ENCODE measurements around the gene CHST1.

The CHST1 gene

DNA sequence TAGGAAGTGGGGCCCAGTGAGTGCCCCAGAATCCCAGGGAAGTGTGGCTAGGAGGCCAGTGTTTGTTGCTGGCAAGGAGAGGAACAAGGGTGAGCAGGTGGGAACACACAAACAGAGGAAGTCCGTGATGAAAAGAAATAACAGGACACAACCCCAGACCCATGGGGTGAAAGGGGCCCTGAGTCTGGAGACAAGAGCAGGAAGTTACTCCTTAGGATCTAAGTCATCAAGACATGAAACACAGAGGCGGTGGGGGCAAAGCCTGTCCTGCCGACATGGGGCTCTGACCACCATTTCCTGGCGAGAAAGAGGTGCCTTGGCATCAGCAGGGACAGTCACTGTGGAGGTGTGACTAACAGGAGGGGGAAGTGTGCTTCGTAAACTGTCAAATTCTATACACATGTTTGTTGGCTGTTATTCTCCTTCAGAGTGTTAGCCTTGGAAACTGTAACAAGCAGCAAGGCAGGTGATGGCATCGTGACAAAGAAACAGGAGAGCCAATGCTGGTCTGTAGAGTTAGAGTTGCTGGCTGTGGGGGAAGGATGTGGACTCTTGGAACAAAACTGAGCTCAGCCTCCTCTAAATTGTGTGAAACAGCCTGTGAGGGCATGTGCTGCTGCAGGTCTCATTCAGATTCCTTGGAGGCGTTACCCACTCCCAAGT, 21.7 kb downstream of the CHST1 start:
- no peak for DNase-seq

DNA sequence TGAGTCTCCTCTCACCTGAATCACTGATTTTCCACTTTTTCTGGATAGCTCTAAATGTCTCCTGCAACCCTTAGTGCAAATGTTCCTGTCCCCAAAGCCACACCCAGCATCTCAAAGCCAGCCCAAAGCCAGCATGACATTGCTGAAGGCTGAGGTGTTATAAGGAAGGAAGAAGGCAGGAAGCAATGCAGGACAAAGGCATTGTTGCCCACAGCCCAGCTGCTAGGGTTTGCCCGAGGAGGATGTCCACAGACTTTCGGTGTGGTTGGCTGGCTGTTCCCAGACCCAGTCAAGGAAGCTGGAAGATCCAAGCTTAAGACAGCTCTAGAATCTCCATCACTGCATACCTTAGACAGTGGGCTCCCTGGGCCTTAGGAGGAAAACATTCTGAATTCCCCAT, 23.5 kb downstream of the CHST1 start:
- no peak for DNase-seq

DNA sequence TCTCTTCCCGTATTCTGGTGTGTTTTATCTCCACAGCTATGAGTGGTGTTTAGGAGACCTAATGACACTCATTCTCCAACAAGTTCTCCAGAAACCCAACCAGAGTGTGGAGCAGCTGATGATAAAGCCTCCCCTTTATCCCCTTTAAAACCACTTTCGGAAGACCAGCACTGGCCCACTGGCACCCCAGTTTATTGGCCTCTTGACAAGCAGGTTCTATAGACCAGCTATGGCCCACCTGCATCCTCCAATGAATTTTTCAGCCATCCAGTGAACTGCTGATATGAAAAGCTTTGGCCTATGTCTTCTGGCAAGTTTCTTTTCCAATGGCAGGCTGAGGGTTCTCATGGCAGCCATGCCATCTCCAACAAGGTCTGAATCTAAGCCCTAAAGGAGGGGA, 27.4 kb downstream of the CHST1 start:
- no peak for DNase-seq

DNA sequence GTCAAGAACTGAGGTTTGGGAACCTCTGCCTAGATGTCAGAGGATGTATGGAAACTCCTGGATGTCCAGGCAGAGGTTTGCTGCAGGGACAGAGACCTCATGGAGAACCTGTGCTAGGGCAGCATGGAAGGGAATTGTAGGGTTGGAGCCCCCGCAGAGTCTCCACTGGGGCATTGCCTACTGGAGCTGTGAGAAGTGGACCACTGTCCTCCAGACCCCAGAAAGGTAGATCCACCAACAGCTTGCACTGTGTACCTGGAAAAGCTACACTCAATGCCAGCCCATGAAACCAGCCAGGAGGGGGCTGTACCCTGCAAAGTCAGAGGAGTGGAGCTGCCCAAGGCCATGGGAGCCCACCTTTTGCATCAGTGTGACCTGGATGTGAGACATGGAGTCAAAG, 29.5 kb downstream of the CHST1 start:
- no peak for DNase-seq

DNA sequence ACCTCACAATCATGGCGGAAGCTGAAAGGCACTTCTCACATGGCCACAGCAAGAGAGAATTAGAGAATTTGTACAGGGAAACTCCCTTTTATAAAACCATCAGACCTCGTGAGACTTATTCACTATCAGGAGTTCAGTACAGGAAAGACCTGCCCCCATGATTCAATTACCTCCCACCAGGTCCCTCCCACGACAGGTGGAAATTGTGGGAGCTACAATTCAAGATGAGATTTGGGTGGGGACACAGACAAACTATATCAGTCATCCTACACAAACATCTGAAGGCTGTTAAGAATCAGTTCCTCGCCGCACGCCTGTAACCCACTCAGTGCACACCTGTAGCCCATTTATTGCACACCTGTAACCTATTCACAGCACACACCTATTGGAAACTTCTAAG, 39.8 kb downstream of the CHST1 start:
- no peak for DNase-seq

DNA sequence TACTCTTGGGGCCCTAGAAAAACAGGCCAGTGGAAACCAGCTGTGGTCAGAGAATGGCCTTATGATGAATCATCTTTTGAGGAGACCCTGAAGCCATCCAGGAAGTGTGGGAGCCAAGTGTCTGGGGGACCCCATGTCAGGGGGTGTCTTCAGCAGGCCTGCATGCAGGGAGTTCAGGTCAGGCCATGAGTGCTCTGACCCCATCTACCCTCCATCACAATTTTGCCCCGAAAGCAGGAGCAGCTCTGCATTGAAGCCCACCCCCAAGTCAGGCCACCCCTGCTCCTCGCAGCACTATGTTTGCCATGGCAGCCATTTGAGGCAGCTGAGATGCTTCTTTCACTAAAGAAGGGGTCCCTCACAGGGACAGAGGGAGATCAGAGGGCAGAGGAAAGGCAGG, 41.3 kb downstream of the CHST1 start:
- DNase-seq = no peak

DNA sequence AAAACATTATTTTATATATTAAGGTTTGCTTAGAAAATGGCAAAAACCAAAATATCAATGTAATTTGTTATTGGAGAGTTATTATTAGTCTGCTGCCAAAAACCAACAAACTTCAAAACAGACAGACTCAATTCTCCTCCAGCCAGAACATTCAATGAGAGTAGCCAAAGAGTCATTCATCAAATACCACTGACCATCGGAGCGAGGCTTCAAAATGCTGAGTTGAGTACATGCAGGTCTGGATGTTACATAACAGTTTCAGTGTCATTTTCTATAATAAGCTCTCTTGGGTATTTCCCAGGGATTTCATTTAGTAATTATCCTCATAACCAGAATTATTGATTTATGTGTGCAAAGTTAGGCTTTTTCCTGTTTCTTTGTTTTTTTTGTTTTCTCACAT, 42.6 kb downstream of the CHST1 start:
- no peak for DNase-seq

DNA sequence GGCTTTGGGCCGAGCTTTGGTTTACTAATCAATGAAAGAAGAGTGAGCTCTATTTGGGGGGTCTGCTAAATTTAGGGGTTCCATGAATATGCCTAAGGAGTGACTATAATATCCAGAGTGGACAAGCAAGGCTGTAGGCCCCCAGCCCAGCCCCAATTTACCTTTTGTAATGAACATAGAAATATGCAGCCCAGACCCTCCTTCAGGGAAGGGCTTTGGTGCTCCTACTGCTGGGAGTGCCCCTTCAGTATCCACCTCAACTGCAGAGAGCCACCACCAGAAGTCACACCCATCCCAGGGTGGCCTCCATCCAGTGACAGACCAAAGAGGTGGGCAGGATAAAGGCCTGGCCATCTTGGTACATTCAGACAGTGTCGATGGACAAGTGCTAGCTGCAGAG, 43.1 kb downstream of the CHST1 start:
- DNase-seq = no peak

DNA sequence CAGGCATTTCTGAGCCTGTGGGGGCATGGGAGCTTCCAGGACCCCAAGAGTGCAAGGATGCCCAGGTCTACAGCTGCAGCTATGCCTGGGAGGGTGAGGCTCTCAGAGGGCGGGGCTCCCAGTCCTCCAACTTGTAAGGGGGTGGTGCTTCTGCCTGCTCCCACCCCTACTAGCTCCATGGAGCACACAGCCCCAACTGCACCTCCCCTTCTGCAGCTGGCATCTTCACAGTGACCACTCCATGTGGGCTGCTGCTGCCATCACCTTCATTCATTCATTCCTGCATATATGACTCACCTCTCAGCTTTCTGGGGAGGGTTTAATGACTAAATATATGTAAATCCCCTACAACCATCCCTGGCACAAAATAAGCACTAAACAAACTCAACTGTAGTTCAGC, 43.8 kb downstream of the CHST1 start:
- DNase-seq = no peak

DNA sequence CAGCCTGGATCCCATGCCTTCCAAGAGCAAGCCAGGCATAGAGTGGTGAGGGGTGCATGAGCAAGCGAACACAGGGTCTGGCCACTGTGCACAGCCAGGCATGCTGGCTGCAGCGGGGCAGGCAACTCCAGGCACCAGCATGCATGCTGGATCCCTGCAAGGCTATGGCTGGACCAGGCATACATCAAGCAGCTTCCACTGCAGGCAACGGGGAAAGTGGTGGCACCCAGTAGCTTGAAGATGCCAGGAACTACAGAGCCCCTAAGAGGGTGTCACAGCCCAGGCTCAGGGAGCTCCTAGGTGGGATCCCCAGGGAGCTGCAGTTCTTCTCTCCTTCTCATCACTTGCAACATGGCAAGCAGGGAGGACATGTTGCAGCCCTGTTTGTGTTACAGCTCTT, 45.2 kb downstream of the CHST1 start:
- no peak for DNase-seq

DNA sequence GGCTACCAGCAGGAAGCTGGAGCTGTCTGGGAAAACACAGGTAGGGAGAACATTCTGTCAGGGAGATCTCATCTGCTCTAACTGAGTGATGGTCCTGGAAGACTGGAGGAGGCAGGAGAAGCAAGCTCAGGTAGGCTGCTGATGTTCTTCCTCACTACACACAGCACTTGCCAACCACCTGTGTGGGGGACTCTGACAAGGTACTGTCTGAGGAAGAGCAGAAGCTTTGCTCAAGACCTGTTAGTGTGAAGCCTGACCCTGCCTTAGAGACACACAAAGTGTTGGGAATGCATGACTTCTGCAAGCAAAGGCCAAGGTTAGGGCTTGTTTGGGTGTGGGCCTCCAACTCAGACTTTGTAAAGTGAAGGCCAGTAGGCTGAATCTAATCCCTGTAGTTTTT, 46.5 kb downstream of the CHST1 start:
- no peak for DNase-seq

DNA sequence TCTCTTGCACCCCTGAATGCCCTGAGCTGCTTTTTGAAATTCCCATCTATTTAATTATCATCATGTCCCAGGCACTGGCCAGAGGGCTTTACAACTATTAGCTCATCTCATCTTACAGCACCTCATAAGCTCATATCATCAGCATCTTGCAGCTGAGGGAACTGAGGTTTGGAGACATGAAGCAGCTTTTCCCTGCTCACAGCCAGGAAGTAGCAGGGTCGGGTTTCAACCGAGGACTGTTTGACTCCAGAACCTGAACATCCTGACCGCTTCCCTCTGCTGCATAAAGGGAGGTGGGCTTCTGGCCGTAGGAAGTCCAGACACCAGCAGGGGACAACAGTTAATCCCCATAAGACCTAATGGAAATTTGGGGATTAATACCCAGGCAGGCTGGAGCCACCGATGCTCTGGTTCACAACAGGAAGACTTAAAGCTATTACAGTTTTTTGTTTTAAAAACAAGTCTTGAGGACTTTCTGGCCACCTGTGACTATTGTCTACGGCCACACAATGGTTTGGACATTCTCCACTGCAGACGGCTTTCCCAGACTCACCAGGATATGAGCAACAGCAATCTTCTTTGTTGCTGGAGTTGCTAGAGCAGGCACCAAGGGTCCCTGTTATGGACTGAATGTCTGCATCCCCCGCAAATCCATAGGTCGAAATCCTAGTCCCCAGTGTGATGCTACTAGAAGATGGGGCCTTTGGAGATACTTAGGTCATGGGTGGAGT, 47.4 kb downstream of the CHST1 start:
- no peak for DNase-seq

DNA sequence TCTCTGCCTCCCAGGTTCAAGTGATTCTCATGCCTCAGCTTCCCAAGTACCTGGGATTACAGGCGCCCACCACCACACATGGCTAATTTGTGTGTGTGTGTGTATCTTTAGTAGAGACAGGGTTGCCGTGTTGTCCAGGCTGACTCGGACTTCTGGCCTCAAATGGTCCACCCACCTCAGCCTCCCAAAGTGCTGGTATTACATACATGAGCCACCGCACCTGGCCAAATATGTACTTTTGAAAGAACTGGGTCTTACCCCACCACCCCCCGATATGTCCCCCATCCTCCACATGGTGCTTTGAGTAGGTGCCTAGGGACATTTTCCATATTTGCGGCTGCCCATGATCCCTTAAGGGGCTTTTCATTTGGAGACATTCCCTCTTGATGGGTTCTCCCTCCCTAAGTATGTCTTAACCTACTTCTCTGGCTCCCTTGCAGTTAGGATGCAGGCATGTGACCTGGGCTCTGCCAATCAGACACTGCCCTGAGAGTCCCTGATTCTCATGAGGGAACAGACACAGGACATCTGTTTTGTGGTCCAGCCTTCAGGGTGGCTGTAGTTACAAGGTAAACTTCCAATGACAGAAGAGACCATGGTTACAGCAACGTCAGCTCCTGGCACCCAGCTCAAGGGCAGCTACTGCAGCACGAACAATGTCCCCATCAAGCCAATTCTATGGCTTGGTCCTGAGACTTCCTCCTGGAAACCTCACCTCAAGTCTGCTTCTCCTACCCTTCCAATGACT, 48.4 kb downstream of the CHST1 start:
- no peak for DNase-seq

DNA sequence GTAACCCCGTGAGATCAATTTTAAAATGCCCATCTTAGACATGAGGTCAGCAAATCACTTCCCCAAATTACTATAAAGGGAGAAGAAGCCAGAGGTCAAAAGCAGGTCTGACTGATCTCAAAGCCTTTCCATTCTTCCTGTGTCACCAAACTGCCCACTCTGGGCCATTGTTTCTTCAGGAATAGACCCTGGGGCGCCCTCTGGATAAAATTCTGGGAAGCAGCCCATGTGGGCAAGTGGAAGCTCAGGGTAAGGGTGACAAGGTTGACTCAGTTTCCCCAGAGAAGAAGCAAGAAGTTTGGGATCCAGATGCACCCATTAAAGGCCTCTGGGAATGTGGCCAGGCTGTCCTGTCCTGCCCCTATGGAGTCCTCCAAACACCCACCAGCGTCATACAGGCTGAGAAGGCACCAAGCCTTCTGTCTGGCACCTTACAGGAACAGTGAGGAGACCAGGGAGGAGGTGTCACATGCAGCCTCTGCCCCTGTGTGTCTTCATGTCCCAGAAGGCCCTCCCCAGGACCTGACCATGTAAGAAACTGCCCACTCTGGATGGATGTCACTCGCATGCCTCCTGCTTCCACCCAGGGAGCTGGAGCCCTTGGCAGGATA, 50.1 kb downstream of the CHST1 start:
- DNase-seq = no peak

DNA sequence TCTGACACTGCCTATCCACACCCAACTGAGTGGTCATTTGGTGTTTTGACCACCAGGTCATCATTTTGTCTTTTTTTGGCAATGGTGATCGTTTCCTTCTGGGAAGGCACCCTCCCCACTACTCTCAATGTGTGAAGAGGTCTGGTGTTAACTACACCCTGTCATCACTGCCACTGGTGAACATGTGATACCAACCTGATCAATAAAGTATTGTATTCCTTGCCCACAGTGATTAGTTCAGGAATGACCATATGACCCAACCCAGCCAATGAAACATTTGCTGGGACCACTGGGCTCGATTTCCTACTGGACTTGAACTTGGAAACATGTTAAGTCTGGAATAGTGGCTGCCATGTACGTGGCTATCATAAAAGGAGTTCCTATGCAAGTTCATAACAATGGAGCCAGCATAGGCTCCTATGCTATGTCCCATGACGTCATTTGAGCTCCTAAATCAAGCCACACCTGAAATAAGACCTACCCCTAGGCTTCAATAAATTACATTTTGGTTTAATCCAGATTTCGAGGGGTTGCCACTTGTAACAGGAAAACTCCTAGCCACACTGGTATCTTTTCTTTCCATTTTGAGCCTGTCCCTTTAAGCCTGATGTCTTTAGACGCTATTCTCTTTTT, 51.1 kb downstream of the CHST1 start:
- no peak for DNase-seq

DNA sequence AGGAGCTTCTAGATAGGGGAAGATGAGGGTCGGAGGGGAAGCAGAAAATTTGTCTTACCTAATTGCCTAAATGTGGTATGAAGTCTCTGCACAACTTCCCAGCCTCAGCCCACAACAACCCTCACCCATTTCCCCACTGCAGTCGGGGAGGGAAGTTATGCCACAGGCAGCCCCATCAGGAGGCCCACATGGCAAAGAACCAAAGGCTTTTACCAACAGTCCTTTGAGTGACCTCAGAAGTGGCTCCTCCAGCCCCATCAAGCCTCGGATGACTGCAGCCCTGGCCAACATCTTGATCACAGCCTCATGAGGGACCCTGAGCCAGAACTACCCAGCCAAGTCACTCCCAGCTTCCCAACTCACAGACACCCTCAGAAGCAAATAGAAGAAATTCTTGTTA, 54.8 kb downstream of the CHST1 start:
- DNase-seq = no peak

DNA sequence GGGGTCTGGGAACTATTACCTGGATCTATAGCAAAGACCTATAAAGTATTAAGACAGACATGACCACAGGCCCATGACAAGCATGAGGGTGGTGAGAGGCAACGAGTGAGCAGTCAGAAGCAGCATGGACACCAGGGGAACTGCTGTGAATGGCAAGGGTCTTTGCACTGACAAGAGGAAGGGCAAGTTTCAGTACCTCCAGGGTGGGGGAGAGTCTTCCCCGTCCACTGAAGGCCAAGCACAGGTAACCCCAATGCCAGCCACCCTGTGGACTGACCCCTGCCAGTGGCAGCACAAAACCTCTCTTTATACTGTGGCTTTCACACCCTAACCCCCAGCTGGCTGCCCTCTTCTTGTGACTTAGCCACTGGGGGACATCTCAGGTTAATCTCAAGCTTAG, 55.5 kb downstream of the CHST1 start:
- no peak for DNase-seq

DNA sequence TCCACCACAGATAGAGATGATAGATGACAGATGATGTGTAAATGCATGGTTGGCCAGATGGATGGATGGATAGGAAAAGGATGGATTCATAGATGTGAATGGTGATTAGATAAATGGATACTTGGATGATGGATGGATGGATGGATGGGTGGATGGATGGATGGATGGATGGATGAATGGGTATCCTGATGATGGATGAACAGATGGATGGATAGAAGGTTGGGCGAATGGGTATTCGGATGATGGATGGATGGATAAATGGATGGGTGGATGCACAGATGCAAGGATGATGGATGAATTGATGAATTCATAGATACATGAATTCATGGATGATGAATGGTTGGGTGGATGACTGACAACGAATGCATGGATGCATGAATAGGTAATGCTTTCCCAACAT, 56.1 kb downstream of the CHST1 start:
- DNase-seq = no peak

DNA sequence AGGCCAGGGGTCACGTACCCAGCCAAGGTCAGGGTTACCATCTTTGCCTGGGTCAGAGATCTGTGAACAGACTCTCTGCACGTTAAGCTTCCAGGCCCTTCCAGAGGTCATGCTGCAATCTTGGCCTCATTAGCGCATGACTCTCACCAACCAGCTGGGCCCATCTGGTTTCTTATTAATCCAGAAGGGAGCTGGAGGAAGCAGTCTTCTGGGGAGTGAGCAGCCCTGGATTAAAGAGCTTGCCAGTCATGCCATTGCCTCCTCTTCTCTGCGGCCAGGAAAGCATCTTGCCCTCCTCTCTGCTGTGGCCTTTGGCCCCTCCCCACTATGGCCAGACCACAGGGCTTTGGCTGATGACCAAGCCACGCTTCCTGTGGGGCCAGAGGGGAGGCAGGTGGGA, 57.4 kb downstream of the CHST1 start:
- DNase-seq = no peak

DNA sequence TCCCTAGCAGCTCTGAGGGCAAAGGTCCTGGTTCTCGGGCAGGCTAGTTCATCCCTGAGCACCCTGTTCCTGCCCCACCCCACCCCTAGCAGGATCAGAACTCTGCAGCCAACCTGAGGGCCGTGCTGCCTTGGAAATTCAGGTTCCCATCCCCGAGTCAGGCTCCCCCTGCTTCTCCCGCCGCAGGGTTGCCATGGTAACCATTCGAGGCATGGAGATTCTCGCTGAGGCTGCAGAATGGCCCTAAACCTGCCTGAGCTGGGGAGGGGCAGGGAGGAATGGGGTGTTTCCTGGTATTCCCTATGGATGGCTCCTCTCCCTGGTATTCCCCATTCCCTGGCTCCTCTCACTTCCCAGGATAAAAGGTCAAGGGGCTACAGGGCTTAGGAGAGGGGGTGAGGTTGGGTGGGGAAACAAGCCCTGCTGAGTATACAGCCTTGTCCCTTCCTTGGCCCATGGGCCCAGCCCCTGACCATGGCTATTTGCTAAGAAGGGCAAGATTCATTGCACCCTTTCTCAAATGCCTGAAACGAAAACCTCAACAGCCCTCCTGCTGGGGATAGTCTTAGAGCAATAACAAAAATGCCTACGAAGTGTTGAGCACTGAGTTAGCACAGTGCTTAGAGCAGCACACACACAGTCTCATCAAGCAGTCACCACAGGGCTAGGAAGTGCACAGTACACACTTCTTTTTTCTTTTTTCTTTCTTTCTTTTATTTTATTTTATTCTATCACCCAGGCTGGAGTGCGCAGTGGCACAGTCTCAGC, 58.7 kb downstream of the CHST1 start:
- no peak for DNase-seq

DNA sequence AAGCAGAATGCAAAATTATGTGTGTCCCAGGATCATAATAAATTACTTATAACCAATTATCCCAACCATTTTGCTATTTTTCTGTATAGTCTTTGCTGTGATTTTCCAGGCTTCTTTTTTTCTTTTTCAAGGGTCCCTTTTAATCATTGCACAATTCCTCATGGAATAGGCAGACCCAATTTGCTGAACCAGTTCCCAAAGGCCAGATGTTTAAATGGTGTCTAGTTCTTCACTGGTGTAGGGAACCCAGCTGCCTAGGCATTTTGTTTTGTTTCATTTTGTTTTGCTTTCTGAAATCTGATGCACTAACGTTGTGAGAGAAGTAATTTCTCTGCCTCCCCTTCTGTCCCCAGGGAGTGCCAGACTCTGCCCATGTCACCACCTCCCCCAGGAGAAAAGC, 60.4 kb downstream of the CHST1 start:
- DNase-seq = no peak

DNA sequence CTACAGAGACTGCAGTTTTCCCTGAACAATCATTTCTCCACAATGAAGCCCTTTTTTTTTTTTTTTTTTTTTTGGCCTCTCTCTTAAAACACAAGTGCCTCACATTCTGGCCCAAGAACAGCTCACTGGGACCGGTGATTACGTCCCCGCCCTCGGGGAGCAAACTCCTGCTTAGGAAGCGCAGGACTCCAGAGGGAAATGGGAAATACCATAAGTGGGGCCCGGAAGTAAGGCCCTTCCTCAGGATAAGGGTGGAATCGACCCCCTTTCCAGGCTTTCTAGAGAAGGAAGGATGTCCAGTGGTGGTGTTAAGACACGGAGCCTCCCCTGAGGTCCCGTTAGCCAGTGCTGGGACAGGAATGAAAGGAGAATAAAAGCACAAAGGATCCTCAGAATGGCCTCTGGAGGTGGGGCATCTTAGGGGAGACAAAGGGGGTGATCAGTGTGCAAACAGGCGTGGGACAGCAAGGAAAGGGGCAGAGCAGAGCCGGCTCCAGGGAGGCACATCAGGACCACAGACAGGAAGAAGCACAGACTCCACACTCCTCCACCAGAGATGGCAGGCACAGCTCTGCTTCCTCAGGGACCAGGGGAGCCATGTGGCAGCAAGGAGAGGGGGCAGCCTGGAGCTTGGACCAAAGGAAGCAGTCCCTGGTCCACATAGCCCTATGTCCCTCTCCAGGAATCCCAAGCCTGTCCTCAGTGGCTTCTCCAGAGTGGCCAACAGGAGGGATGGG, 61.3 kb downstream of the CHST1 start:
- no peak for DNase-seq

Measured in left hindlimb (tissue), 1 donor.